Measurements from ENCODE around the gene NACC1.

The NACC1 gene

DNA sequence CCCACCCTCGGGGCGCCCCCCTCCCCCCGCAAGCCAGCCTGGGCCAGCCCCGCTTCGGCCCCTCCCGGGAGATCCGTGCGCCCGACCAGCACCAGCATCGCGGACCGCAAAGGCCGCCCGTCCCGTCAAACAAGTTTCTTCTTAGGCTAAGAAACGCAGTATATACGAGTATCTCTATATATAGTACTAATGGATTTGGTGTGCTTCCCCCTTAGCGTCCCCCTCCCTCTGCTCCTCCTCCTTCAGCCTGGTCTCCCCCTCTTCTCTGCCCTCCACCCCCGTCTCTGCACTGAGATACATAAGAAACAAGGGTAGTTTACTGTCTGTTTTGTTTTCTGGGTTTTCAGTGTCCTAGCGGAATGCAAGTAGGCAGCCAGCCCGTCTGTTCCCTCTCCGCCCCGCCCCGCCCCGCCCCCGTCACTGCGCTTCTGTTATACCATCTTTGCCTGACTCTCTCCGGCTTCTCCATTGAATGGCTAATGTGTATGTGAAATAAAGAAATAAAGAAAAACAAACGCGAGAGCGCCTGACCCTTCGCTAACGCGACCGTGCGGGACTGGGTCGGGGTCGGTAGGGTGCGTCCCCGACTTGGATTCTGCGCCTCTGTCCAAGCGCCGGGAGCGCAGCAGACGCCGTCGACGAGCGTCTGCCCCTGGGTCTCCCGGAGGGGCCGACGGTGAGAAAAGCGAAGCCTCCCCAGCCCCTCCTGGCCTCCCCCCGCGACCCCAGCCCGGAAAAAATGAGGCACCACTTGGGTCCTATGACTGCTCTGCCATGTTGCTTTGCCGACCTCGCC, 19.6 kb upstream of the NACC1 start:
- Histone ChIP-seq H3K23ac (ENCODE audit: low read depth, low read length, poor library complexity) (peak overlapping the region; percentile 55), H2BK15ac (ENCODE audit: low read length) (peak overlapping the region; percentile 26), H2AK5ac (ENCODE audit: low read depth, low read length) (peak overlapping the region; percentile 84), H3K18ac (ENCODE audit: low read length) (peak overlapping the region; percentile 89), H3K79me1 (ENCODE audit: low read depth, low read length) (no peaks in the 10 kb centered on the region), H4K91ac (ENCODE audit: low read depth, low read length, poor library complexity) (no peak overlapping the region), H3K14ac (ENCODE audit: low read length) (no peak overlapping the region), H2BK12ac (ENCODE audit: low read length) (no peak overlapping the region), H3K36me3 (replicated peaks in 1 of 2; ENCODE audit: control insufficient read depth in 2 of 2, insufficient read depth in 2 of 2, low read length in 2 of 2) (peaks cover 0 to 2% of the 10 kb centered on the region in 2 donors), H2BK5ac (ENCODE audit: low read length) (no peak overlapping the region), H3K4me2 (ENCODE audit: insufficient read depth, low read length, poor library complexity, severe bottlenecking) (no peak overlapping the region), H2BK120ac (ENCODE audit: low read depth, low read length) (no peak overlapping the region), H3K9ac (ENCODE audit: low read depth, low read length, poor library complexity) (no peak overlapping the region), H2AFZ (ENCODE audit: low read length) (no peak overlapping the region), H3K27ac (replicated peaks; ENCODE audit: low read length) (no peak overlapping the region), H3K4me3 (ENCODE audit: low read length in 2 of 2) (no peak overlapping the region), H4K8ac (ENCODE audit: low read depth, low read length) (no peak overlapping the region), H3K9me3 (replicated peaks in 1 of 2; ENCODE audit: control insufficient read depth in 2 of 2, insufficient read depth in 1 of 2, low read depth in 1 of 2, low read length in 2 of 2) (peaks cover 8 to 9% of the 10 kb centered on the region in 2 donors), H3K4me1 (ENCODE audit: control insufficient read depth in 2 of 2, insufficient read depth in 1 of 2, low read depth in 1 of 2, low read length in 2 of 2) (peaks cover 18 to 35% of the 10 kb centered on the region in 2 donors), H3K27me3 (ENCODE audit: control insufficient read depth in 3 of 3, insufficient read depth in 3 of 3, low read depth in 1 of 3, low read length in 3 of 3) (peaks cover 25 to 84% (median 71%) of the 10 kb centered on the region in 3 experiments), H3K4ac (ENCODE audit: low read length) (no peak overlapping the region)
- no peak for DNase-seq (ENCODE audit: low spot score)
- WGBS, 2 donors (ENCODE audit: extremely low coverage in 2 of 2, insufficient read length in 2 of 2, insufficient replicate concordance in 1 of 2), result no CpG with 5 or more reads among the region's 58 CpGs

DNA sequence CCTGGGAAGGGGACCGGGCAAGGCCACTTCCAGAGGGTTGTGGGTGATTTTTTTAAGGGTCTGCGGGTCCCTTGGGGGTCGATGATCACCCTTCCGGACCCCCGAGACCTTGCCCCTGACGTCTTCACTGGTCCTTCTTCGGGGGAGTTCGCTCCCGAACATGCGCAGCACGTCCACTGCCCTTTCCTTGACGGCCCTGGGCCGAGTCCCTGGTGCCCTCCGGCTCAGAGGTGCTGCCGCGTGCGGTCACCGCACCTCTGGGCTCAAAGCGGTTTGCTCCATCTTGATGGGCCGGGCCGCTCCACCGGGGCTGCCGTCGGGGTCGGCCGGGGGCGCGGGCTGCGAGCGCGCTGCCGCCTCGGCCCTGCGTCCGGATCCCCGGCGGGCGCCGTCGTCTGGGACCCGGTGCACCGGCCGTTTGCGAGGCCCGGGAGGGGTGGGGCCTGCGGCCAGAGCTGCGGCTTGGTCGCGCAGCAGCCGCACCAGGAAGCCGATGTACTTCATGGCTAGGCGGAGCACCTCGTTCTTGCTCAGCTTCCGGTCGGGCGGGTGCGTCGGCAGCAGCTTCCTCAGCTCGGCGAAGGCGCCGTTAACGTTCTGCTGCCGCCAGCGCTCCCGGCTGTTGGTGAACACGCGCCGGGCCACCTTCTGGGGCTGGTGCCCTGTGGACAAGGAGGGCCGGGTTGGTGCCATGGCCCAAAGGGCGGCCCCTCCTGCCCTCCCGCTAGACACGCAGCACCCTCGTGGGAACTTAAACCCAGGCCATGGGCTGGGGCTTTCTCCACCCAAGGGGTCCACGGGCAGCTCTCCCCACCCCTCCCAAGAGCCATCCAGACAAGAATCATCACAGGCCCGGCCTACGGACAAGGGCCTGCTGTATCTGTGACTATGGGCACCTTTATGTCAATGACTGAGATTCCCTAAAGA, 18.7 kb upstream of the NACC1 start:
- Histone ChIP-seq H3K36me3 (replicated peaks in 1 of 2; ENCODE audit: control insufficient read depth in 2 of 2, insufficient read depth in 2 of 2, low read length in 2 of 2) (peaks cover 2 to 3% of the 10 kb centered on the region in 2 donors), H2AFZ (ENCODE audit: low read length) (peak overlapping the region; percentile 68), H3K27ac (replicated peaks; ENCODE audit: low read length) (no peak overlapping the region), H3K4me1 (ENCODE audit: control insufficient read depth in 2 of 2, insufficient read depth in 1 of 2, low read depth in 1 of 2, low read length in 2 of 2) (peaks cover 14 to 29% of the 10 kb centered on the region in 2 donors), H3K79me1 (ENCODE audit: low read depth, low read length) (no peaks in the 10 kb centered on the region), H4K91ac (ENCODE audit: low read depth, low read length, poor library complexity) (peak overlapping the region; percentile 30), H3K23ac (ENCODE audit: low read depth, low read length, poor library complexity) (peak overlapping the region; percentile 55), H3K27me3 (ENCODE audit: control insufficient read depth in 3 of 3, insufficient read depth in 3 of 3, low read depth in 1 of 3, low read length in 3 of 3) (peaks cover 25 to 77% (median 66%) of the 10 kb centered on the region in 3 experiments), H3K4me3 (ENCODE audit: low read length in 2 of 2) (peak overlapping the region in 1 of 2 donors; percentile 7), H3K9ac (ENCODE audit: low read depth, low read length, poor library complexity) (no peak overlapping the region), H2BK5ac (ENCODE audit: low read length) (no peak overlapping the region), H2BK12ac (ENCODE audit: low read length) (peak overlapping the region; percentile 58), H3K18ac (ENCODE audit: low read length) (peak overlapping the region; percentile 89), H3K4me2 (ENCODE audit: insufficient read depth, low read length, poor library complexity, severe bottlenecking) (peak overlapping the region; percentile 48), H3K4ac (ENCODE audit: low read length) (no peak overlapping the region), H2BK15ac (ENCODE audit: low read length) (peak overlapping the region; percentile 33), H4K8ac (ENCODE audit: low read depth, low read length) (no peak overlapping the region), H3K9me3 (replicated peaks in 1 of 2; ENCODE audit: control insufficient read depth in 2 of 2, insufficient read depth in 1 of 2, low read depth in 1 of 2, low read length in 2 of 2) (peaks cover 8 to 9% of the 10 kb centered on the region in 2 donors), H2AK5ac (ENCODE audit: low read depth, low read length) (peak overlapping the region; percentile 84), H3K14ac (ENCODE audit: low read length) (no peak overlapping the region), H2BK120ac (ENCODE audit: low read depth, low read length) (no peak overlapping the region)
- no CpG with 5 or more reads among the region's 77 CpGs for WGBS, 2 donors (ENCODE audit: extremely low coverage in 2 of 2, insufficient read length in 2 of 2, insufficient replicate concordance in 1 of 2)
- DNase-seq (ENCODE audit: low spot score), result no peak

DNA sequence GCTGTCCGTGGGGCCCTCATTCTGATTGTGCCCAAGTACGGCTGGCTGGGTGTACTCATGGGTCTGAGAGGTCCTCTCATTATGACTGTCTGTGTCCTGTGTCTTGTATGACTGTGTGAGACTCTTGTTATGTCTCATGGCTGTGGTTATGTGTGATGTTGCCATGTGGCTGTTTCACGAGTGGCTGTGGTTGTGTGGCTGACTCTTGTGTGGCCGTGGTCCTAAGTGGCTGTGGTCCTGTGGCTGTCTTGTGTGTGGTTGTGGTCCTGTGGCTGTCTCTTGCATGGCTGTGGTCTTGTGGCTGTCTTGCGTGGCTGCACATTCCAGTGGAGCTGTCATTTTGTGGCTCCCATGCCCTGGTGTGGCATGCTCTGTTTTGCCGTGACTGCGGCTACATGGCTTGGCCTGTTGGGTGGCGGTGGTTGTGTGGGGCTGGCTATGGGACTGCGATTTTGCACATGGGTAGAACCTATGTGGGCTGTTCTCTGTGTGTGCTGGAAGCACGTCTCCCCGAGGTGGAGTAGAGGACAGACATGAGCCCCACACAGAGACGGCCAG, 18.0 kb upstream of the NACC1 start:
- Histone ChIP-seq H2BK15ac (ENCODE audit: low read length) (peak overlapping the region; percentile 71), H3K4me3 (ENCODE audit: low read length in 2 of 2) (no peak overlapping the region), H3K14ac (ENCODE audit: low read length) (no peak overlapping the region), H3K9me3 (replicated peaks in 1 of 2; ENCODE audit: control insufficient read depth in 2 of 2, insufficient read depth in 1 of 2, low read depth in 1 of 2, low read length in 2 of 2) (peaks cover 8 to 9% of the 10 kb centered on the region in 2 donors), H3K27ac (replicated peaks; ENCODE audit: low read length) (no peak overlapping the region), H3K18ac (ENCODE audit: low read length) (peak overlapping the region; percentile 53), H2BK5ac (ENCODE audit: low read length) (no peak overlapping the region), H4K8ac (ENCODE audit: low read depth, low read length) (no peak overlapping the region), H2BK120ac (ENCODE audit: low read depth, low read length) (no peak overlapping the region), H2BK12ac (ENCODE audit: low read length) (no peak overlapping the region), H3K23ac (ENCODE audit: low read depth, low read length, poor library complexity) (peak overlapping the region; percentile 29), H4K91ac (ENCODE audit: low read depth, low read length, poor library complexity) (no peak overlapping the region), H3K79me1 (ENCODE audit: low read depth, low read length) (no peaks in the 10 kb centered on the region), H3K27me3 (ENCODE audit: control insufficient read depth in 3 of 3, insufficient read depth in 3 of 3, low read depth in 1 of 3, low read length in 3 of 3) (peaks cover 25 to 69% (median 60%) of the 10 kb centered on the region in 3 experiments), H2AFZ (ENCODE audit: low read length) (no peak overlapping the region), H3K36me3 (replicated peaks in 1 of 2; ENCODE audit: control insufficient read depth in 2 of 2, insufficient read depth in 2 of 2, low read length in 2 of 2) (peaks cover 3 to 6% of the 10 kb centered on the region in 2 donors), H3K4ac (ENCODE audit: low read length) (no peak overlapping the region), H3K4me1 (ENCODE audit: control insufficient read depth in 2 of 2, insufficient read depth in 1 of 2, low read depth in 1 of 2, low read length in 2 of 2) (peaks cover 8 to 22% of the 10 kb centered on the region in 2 donors), H3K4me2 (ENCODE audit: insufficient read depth, low read length, poor library complexity, severe bottlenecking) (no peak overlapping the region), H2AK5ac (ENCODE audit: low read depth, low read length) (peak overlapping the region; percentile 90), H3K9ac (ENCODE audit: low read depth, low read length, poor library complexity) (peak overlapping the region; percentile 60)
- DNase-seq (ENCODE audit: low spot score), result no peak
- WGBS, 2 donors (ENCODE audit: extremely low coverage in 2 of 2, insufficient read length in 2 of 2, insufficient replicate concordance in 1 of 2), result no CpG with 5 or more reads among the region's 12 CpGs

Data from neuronal stem cell (in vitro differentiated cells).